Inflammatory macrophage treated with lipopolysaccharide for 1 hour (primary cell): ENCODE data around the gene PTPRT.

Source experiments
- DNase-seq, 2 donors: peaks; one replicate each; pipeline ENCODE4 v3.0.0-alpha.2; 2020 to 2022

The PTPRT gene

DNA sequence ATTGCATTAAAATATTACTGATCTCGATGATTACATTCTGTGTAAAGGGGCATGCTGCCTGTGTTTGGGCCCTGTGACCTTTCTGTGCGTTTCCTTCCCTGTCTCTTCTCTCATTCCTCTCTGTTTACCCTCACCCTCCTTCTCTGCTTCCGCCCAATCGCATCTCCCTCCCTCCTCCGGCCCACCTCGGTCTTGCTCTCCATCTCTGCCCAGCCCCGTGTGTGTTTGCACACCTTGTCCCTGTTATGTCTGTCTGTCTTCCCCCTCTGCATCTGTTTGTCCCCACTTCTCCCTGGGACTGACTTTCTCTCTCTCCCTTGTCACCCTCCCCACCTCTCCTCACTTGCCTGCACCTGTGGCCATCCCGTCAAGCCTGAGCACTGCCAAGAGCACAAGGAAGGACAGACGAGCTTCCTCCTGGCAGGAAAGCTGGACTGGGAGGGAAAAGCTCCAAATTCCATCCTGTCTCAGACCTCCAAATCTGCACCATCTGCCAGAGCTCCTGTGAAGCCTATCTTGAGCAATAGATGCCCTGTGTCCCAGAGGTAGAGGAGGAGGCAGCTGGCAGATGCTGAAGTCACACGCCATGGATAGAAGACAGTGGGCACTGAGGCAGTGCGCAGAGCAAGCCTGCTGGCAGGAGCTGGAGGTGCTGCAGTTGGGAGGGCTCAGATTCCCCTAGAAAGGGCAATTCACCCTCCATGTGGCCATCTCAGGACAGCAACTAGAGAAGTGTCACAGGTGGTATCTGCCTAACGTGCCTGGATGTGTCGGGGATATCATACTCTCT, 172.3 kb downstream of the PTPRT start:
- DNase-seq: no peak

DNA sequence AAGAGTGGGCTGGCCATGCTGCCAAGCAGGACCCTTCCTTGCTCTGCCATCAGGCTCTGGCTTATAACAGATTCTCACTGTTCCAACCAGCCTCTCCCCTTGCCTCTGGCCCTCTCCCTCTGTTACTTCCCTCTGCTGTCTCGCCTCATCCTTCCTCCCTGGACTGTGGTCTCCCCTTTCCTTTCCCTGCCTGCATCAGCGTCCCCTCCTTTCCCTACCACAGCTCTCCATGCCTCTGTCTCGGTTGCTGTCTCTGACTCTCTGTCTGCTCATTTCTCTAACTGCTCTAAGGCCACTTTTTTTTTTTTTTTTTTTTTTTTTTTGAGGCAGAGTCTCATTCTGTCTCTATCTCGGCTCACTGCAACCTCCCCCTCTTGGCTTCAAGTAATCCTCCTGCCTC, 173.4 kb downstream of the PTPRT start:
- no peak for DNase-seq

DNA sequence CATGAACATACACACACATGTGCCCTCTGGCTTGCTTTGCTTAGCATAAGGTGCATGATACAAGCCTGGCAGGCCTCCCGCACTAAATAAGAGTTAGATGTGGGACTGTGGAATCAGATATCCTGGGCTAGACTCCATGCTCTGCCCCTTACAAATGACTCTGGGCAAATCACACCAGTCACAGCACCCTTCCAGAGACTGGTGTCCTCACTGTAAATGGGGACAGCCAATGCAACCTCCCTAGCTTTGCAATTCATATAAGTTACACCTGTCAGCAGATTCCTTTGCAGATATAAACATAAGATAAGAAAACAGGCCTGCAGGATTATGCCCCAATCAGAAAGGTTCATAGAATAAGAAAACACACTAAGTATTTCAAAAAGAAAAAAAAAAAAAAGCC, 174.1 kb downstream of the PTPRT start:
- no peak for DNase-seq

DNA sequence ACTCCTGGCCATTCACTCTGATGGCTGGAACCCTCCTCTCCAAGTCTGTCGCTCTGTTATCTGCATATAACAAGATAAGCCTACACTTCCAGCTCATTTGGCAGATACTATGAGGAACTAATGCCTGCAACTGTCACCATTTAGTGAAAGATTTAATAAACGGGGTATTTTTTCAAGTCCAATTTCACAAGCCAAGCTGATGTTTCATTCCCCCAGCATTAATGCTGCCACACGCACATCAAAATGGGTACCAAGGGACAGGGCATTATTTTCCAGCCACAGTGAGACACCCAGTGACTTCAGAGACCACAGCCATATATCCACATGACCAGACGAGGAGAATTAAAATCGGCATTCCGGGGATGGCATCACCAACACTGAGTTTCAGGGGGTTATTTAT, 175.5 kb downstream of the PTPRT start:
- no peak for DNase-seq

DNA sequence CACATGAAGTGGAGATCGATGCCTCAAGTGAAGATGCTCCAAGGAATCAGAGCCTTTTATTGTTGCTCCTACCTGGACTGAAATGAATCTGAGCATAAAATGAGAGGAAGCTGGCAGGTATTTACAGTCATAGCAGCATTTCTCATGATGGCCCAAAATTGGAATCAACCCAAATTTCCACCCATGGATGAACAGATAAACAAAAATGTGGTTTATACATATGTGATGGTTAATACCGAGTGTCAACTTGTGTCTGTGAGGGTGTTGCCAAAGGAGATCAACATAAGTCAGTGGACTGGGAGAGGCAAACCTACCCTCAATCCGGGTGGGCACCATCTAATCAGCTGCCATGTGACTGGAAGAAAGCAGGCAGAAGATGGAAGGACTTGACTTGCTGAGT, 178.2 kb downstream of the PTPRT start:
- no peak for DNase-seq

DNA sequence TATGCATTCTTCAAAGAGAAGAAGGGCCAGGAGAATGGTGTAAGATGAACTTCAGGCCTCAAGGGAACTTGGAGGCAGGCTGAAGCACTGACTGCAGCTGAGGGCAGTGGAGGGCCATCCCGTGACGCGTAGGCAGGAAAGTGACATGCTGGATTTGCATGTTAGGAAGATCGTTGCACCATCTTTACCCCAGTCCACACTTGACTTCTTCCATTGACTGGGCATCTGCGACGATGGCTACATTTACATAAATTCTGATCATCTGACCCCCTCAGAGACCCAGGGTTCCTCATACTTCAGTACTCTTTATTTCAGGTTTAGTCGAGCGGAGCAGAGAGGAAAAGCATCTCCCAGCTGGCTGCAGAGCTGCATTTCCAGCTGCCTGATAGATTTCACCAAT, 180.2 kb downstream of the PTPRT start:
- DNase-seq: no peak

DNA sequence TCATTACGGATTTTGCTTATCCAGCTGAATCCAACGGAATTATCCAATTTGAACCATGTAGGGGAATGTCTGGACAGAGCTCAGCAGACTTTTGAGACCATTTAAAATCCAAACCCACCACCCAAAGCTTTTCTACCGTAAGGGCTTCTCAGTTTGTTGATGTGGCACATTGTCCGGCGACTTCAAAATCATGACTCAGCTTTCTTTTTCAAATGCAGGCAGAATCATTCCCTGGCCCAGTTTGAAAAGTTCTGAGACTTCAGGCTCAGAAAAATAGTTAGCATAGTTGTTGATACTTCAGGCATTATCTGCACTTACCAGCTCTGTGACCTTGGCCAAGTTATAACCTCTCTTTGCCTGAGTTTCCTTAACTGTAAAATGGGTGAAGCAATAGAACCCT, 182.2 kb downstream of the PTPRT start:
- DNase-seq: no peak

DNA sequence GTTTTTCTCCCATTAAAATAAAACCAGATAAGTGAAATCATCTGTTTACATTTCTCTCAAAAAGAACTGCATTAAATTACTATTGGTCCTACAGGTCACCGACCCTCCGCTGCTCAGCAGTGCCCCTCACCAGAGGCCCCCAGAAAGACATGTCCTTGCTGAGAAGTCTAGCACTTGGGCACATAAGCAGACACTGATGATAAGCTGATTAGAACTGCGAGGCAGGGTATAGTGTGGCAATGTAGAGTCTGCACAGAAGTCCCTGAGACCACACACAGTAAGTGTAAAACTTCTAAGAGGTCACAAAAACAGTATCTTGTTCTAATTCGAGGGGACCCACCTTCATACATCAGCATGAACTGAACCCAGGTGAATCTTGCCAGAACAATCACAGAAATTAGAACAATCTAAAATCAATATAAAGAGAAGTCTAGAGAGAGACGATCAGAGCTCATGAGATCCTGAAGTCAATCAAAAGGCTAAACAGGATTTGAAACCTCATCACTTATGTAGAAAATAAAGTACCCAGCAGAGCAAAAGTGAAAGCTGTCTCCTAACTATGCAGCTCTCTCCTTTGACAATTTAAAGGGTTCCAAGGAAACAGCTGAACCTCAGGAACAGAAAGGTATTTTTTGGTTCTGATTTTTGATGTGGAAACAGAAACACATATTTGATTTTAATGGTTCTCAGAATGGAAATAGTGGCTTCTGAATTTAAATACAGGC, 182.9 kb downstream of the PTPRT start:
- DNase-seq: no peak

DNA sequence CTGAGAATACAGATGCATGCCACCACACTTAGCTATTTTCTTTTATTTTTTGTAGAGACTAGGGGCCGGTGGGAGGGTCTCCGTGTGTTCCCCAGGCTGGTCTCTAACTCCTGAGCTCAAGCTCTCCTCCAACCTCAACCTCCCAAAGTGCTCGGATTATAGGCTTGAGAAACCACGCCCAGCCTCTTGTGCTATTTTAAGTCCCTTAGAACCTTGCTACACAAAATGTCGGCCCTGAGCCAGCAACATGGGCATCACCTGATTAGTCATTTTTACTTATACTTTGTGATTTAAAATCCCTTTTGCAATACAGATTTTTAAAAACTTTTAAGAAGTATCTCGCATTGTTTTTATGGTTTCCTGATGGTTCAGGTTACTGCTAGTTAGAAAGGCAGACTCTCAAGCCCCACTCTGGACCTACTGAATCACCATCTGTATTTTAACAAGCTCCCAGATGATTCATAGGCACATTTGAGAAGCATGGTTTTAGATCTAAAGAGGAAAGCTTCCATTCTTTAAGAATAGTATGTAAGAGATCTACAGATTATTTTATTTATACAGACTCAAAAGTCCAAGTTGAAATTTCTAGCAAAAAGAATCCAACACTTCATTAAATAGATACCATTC, 186.3 kb downstream of the PTPRT start:
- DNase-seq: no peak

DNA sequence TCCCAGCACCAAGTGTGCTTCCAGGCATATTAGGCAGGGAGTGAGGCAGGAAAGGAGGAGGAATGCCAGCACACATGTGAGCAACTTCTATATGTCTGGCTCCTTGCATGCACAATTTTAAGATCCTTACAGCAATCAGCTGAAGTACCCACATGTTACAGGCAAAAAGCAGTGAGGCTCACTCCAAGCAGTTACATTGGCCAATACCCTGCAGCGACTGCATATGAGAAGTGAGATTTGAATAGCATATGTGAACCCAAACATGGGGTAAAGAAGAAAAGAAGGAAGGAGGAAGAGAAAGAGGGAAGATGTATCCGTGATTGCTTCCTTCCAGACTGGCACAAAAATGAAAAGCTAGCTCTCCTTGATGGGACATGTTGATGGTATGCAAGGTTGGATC, 193.6 kb downstream of the PTPRT start:
- DNase-seq: no peak

DNA sequence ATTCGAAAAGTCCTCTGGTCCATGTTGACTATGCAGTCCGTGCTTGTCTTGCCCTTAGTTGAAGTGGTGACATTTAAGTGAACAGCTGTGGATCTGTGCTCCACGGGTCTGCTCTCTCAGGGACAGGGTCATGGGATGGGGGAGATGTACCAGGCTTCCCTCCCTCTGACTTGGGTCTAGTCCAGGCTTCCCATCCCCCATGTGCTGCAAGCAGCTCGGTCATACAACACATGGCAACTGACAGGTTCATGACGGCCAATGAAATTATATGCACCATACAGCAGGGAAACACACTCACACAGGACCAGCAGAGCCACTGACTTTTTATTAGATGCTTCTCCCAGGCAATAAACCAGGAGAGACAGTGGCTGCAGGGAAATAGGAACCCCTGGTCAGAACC, 201.4 kb downstream of the PTPRT start:
- no peak for DNase-seq

DNA sequence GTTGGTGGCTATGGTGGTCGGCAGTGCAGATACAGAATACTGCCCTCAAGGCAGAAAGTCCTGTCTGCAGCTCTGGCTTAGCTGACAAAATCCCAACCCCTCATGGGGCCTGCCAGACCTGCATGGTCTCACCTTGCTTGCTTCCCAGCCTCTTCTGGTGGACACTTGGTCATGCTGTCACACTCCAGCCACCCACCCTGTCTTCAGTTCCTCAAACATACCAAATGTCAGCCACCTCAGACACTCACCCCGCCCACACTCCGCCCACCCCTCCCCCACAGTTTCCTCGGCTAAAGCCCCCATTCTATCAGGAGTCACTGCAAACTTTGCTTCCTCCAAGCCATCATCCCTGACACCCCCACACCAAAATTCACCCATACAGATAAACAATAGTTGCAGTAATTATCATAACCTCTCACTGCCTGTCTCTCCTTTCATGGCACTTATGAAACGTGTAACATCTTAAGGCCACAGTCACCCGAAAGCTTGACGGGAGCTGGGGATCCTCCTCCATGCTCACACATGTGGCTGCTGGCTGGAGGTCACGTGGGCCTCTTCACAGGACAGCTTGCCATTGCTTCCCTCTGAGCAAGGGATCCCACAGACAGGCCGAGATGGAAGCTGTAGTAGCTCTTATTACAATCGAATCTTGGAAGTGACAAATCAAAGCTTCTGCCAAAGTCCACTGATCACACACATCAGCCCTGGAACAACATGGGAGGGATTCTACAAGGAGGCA, 202.2 kb downstream of the PTPRT start:
- no peak for DNase-seq

DNA sequence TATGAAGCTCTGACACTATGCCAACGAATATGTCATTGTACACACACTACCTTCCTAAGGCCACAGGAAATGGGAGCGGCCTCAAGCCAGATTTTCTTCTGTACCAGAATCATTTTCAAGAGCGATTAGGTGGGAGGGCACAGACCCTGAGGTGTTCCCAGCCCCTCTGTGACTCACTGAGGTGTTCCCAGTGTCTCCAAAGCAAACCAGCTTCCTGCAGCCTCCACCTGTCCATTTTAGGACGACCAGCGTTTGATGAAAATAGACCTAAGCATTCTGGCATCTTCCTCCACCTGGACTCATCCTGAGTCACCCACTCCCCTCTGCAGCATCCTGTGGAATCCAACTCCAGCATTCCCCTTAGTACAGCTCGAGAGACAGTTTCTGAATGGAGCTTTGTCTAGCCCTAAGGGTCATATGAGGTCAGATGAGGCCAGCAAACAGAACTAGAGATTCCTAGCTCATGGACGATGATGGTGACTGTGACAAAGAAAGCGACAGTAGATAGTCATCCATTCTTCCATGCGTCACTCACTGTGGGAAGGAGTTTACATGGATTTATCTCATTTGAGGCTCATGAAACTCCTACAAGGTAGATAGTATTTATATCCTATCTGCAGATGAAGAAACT, 203.4 kb downstream of the PTPRT start:
- DNase-seq: no peak

DNA sequence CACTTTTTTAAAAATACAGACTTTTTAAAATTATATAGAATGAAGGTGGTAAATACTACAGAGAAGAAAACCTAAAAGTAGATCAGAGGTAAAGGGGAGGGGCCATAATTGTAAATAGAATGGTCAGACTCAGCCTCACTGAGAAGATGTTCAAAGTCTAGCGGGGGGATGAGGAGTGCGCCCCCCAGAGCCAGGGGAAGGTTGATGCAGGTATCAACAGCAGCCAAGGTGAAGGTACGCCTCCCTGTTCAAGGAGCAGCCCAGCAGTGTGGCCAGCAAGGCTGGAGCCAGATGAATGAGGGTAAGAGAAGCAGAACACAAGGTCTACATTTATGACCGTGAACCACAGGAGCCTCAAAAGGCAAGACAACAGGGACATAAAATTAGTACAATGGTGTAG, 204.1 kb downstream of the PTPRT start:
- DNase-seq: no peak

DNA sequence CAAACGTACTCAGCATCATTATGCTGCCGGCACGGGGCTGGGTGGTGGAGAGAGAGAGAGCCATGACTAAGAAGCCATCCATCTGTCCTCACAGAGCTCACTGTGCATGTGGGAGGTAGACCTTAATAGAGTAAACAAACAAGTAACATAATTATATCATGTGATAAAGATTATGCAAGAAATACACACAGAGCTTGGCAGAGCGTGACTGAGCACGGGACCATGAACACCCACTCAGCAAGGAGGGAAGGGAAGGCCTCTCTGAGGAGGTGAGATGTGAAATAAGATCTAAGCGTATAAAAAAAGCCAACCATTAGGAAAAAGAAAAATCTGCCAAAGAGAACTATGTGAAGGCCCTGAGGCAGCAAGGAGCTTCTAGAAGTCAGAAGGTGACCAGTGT, 207.5 kb downstream of the PTPRT start:
- no peak for DNase-seq

DNA sequence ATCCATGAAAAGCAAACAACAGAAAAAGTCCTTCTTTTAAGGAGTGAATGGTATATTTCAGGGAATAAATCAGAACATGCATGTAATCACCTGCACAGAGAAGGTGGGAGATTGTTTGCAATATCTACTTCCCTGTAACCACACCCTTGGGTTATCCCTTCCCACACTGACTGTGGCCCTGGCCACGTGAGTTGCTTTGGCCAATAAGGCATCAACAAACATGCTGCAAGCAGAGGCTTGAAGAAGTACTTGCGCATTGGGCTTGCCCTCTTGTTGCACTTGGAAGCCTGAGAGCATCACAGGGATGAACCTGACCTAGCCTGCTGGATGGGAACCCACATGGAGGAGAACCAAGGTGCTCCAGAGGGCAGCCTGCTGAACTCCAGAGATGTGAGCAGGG, 208.5 kb downstream of the PTPRT start:
- no peak for DNase-seq

DNA sequence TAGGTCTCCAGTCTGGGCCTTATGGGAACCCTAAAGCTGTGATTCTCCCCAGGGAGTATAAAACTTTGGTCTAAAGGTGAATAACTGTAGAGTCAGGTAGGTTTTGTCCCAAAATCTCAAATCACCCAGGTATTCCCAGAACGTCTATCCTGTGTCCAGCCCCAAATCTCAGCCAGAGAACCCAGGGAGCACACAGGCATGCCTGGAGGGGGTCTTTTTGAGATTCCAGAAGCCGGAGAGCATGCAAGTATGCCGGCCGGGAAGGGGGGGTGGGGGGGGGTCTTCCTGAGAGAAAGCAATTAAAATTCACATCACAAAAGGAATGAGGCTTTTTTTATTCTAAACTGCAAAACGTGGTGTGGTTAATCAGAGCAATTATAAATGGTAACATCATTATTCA, 210.0 kb downstream of the PTPRT start:
- DNase-seq: no peak

DNA sequence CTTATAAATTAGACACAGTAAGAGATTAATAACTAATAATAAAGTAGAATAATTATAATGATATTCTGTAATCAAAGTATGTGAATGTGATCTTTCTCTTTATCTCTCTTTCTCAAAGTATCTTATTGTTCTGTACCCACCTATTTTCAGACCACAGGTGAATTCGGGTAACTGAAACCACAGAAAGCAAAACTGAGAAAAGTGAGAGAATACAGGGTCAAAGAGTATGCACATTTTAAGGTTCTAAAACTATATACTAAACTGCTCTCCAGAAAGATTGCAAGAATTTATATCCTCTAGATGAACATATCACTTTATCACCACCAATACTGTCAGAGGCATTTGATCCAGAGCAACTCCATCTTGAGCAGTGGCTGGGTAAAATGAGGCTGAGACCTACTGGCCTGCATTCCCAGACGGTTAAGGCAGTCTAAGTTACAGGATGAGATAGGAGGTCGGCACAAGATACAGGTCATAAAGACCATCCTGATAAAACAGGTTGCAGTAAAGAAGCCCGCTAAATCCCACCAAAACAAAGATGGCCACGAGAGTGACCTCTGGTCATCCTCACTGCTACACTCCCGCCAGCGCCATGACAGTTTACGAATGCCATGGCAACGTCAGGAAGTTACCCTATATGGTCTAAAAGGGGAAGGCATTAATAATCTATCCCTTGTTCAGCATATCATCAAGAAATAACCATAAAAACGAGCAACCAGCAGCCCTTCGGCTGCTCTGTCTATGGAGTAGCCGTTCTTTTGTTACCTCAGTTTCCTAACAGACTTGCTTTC, 211.3 kb downstream of the PTPRT start:
- DNase-seq: no peak

DNA sequence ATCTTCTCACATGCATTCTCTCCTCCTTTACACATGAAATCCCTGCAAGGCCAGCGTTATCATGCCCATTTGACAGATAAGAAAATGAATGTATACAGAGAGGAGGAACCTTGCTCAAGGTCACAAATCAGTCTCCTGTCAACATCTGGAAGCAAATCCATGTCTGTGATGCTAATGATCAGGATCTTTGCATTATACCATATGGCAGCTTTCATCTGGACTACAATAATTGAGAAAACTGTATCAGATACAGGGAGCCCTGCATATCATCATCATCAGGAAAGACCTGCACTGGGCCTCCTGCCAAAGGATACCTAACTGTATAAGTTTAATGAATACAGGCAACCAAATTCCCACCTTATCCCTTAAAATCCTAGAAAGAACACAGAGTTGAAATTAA, 213.7 kb downstream of the PTPRT start:
- DNase-seq: no peak

DNA sequence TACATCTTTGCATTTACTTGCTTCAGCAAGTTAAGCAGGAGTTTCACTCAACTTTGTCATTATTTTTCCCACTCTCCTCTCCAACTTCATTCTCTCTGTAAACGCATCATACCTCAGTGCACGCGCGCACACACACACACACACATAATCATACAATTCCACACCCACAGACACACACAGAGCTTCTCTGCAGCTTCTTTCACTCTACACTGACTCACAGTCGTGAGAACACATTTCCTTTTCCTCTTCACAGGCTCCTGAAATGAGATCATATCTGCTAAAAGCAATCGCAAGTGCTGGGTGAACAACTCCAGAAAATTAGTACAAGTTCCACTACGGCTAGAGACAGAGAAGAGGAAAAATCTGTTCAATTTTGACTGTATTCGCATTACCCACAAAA, 215.4 kb downstream of the PTPRT start:
- no peak for DNase-seq

DNA sequence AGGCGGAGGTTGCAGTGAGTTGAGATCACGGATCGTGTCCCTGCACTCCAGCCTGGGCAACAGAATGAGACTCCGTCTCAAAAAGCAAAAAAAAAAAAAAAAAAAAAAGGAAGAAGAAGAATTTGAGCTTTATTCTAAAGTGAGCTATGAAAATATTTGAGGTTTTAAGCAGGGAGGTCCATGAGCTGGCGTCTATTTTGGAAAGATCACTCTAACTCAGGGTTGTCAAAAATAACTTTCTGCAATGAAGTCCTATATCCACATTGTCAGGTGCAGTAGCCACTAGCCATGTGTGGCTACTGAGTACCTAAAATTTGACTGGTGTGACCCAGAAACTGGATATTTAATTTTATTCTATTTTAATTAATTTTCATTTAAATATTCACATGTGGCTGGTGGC, 217.1 kb downstream of the PTPRT start:
- DNase-seq: no peak

DNA sequence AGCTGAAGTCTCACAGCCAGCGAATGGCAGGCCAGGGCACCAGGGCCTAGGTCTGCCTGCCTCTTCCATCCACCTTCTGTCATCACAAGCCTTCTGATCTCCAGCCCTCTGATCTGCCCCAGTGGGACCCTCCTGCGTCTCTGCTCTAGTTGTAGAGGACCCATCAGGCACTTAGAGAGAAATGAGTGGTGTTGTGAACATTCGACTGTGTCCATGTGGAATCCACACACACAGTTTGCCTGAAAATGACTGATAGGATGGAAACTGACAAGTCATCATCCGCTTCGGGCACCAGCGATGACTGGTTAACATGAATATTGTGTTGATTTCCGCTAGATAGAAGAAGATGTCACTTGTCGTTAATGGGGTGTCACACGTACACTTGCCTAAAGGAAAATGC, 221.0 kb downstream of the PTPRT start:
- no peak for DNase-seq
